Endothelial cell of hepatic sinusoid (primary cell): ENCODE results near the gene REG3G.
"Not testable (repeated sequence)": the region's sequence is repeated elsewhere in the genome, so short reads cannot be mapped to it uniquely, and the experiment has no call there.

ENCODE experiments used
- in situ Hi-C: cut with HindIII; loops from 2 replicates; pipeline ENCODE4 v1.10.0; 2017; ENCODE audit warnings: low sequenced_read_pairs

Gene REG3G

DNA sequence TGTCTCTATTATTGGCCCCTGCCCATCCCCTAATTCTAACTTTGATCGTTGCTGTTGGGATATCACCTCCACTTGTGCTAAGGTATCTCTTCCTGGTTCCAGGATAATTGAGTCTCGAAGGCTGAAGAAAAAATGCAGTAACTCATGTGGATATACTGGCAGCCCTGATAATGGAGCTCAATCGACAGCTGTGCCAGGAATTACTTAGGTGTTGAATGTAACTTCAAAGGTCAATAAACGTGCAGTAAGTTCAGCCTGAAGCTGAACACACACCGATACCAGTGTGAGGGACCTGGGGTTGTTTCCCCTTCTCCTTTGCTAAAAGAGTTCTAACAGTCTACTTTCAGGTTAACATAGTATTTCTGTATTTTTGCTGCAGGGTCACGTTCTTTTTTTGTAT lies 11.9 kb upstream of the REG3G start:
- in situ Hi-C loops, result no loop called here

DNA sequence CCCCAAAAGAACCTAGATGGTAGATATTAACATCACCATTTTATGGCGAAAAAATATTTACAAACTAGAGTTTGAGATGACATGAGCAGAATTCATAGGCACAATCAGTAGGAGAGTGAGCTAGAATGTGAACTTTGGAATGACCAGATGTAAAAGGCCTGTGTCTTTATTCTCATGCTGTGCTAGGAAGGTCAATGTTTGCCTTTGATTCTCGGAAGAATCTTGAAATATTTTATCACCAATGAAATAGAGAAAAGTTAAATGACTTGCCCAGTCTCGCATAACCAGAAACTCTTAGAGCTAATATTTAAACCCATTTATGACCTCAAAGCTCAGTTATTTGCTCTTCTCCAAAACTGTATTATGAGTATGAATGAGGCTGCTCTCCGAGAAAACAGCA lies 9.2 kb upstream of the REG3G start:
- in situ Hi-C loops, result no loop called here

DNA sequence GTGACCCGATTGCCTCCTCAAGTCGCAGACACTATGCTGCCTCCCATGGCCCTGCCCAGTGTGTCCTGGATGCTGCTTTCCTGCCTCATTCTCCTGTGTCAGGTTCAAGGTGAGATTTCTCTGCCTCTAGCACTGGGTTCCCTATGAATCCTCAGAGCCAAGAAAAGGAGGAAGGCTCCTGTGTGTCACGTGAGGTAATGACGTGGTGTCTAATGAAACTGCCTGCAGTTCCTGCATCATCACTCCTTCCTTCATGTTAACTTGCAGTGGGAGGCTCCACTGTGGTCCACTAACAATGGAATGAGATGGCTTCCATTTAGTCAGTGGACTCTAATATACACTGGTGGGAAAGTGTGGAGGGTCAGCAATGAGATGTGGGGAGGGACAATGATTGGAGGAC lies 559 bp downstream of the REG3G start:
- in situ Hi-C loops, result no loop called here

DNA sequence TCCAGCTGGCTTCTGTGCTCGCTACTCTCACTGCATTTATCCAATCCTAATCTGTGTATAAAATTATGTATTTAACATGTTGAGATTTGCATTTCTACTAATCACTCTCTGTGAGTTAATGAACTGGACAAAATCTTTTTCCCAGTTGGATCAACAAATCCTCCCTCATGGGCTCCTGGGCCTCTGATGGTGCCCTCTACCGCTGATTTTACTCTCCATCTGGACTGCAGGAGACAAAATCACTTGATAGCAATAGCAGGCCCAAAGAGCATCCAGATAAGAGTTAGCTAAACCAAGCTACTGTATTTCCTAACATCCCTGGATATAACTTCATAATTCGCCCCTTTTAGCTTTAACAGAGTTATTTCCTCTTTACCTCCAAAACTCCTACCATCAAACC lies 14.4 kb downstream of the REG3G start:
- in situ Hi-C loops, result no loop called here

DNA sequence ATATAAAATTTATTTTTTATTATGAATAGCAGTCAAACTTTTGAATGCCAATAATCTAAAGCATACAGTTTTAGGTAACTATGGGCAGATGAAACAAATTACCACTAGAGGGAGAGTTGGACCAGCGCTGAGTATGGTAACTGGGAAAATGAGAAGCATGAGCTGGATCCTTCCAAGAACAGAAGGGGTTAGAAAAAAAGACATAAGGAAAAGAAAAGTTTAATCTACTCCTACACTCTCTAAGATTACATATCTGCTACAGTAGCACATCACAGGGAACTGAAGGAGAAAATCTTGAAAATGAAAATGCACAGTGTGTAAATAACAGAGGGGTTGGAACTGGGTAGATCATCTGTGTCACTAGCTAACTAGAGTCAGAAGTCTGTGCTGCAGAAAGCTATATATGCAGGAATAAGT lies 15.5 kb downstream of the REG3G start:
- in situ Hi-C loops, result no loop called here

DNA sequence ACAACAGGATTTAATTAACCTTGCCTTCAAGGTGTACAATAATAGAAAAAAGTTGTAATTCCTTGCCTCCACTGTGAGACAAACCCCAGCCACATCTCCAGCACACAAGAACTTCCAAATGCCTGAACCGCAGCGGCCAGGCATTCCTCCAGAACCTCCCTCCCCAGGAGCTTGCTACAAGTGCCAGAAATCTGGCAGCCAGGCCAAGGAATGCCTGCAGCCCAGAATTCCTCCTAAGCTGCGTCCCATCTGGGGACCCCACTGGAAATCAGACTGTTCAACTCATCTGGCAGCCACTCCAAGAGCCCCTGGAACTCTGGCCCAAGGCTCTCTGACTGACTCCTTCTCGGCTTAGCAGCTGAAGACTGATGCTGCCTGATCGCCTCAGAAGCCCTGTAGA lies 28.0 kb downstream of the REG3G start:
- in situ Hi-C loops, result not testable (repeated sequence)

DNA sequence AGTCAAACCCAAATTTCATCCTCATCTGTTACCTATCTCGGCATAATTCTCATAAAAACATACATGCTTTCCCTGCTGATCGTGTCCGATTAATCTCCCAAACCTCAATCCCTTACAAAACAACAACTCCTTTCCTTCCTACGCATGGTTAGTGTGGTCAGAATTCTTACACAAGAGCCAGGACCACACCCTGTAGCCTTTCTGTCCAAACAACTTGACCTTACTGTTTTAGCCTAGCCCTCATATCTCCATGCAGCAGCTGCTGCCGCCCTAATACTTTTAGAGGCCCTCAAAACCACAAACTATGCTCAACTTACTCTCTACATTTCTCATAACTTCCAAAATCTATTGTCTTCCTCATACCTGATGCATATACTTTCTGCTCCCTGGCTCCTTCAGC lies 29.3 kb downstream of the REG3G start:
- in situ Hi-C loops, result not testable (repeated sequence)

DNA sequence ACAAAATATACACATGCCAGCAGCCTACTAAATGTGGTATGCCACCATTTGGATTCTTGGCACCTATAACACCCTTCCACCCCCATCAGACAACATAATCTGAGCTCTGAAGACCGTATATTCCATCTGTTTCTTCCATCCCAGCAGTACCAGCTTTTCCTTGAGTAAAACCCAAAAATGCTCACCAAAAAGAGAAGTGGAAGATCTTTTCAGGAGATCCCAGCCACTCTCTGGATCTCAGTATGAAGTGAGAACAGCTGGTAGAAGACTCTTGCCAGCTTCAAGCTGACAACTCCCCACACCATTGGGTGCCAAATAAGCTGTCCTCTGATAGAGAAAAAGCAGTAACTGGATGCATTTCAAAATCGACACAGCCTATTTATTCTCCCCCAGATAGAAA lies 39.7 kb downstream of the REG3G start:
- in situ Hi-C loops, result no loop called here

DNA sequence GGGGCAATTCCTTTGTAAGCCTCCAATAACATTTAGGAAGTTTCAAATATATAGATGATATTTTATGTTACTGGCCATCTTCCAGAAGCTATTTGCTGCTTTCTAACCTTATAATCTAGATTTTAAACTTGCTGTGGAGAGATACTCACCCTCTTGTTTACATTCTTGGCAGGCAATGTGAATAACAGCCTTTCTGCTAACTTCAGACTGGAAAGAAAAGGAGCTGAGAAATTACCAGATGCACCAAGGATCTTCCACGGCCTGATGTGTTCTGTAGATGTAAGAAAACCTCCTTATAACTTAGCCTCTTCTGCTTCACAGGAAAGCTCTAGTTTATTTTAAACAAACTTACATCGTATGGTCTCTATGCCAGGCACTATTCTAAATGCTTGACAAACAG lies 45.6 kb downstream of the REG3G start:
- in situ Hi-C loops, result no loop called here
